Lower leg skin (tissue), 3 donors: ENCODE results near the gene DDX10.

Source experiments
- CTCF ChIP-seq, 3 donors: fragments of 450-650 bp; IDR thresholded peaks; one replicate each; pipeline ENCODE4 v1.5.1; 2016; ENCODE audit warnings: antibody characterized with exemption in 3 of 3, mild to moderate bottlenecking in 3 of 3, moderate library complexity in 2 of 3
- POLR2A ChIP-seq, 2 donors: fragments of 450-650 bp; IDR thresholded peaks; one replicate each; pipeline ENCODE4 v1.6.1; 2016 to 2017; ENCODE audit warnings: antibody characterized with exemption in 2 of 2, mild to moderate bottlenecking in 1 of 2, moderate library complexity in 1 of 2

- TF ChIP-seq CTCF (IDR thresholded peaks at IDR 0.05), result no peak
- no peak for TF ChIP-seq POLR2A (IDR thresholded peaks at IDR 0.05)
Measured at GRCh38 chr11:108973402-108974162, 308.7 kb downstream of the DDX10 start.
